Epidermal melanocyte (primary cell): ENCODE measurements around the gene CNEP1R1.
"Not testable (repeated sequence)": the region's sequence is repeated elsewhere in the genome, so short reads cannot be mapped to it uniquely, and the experiment has no call there.

ENCODE experiments used
- DNase-seq: peaks from one replicate; pipeline ENCODE4 v3.0.0; 2011; ENCODE audit warnings: low spot score; ENCODE audit not compliant: insufficient read length

CNEP1R1 gene, protein sequence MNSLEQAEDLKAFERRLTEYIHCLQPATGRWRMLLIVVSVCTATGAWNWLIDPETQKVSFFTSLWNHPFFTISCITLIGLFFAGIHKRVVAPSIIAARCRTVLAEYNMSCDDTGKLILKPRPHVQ

DNA sequence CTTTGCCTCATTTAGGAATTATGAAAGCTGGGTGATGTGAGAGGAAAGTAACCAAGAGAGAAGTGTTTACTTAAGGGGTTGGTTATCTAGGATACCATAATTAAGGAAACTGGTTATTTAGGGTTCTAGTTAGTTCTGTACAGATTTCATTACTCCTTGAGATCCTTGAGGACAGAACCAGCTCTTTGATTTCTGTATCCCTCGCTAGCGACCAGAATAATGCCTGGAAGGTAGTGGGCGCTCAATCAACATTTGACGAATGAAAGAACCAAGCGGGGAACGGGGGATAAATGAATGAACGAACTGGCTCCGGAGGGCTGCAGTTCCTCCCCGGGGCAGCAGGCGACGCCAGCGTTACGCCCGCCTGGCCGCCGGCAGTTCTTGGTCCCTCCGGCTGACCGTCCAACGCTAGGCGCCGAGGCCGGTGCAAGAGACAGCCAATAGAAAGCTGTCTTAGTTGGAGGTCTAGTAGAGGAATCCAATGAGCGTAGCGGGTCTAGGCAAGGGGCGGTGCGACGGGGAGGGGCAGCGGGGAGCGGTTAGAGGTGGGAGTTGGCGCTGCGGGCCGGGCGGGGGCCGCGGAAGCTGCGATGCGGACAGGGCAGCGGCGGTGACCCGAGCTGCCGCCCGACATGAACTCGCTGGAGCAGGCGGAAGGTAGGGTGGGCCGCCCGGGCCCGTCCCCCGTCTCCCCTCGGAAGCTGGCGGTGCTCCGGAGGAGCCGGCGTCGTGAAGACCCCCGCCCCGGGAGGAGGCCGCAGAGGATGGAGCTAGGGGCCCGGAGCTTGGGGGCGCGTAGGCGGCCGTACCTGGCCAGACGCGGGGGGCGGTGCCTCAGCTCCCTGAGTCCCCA lies at the start of gene CNEP1R1:
Gene CNEP1R1, plus strand, starts transcription at position 542 of the 853 bp plus-strand sequence. Its CDS starts 91 bp downstream, at position 633.
- DNase-seq: peak; percentile 88

GRCh38 chr16:49977427-49977826 lies 47.6 kb upstream of the CNEP1R1 start:
- no peak for DNase-seq

- no peak for DNase-seq
Observed at GRCh38 chr16:49978569-49979326, 46.3 kb upstream of the CNEP1R1 start.

DNA sequence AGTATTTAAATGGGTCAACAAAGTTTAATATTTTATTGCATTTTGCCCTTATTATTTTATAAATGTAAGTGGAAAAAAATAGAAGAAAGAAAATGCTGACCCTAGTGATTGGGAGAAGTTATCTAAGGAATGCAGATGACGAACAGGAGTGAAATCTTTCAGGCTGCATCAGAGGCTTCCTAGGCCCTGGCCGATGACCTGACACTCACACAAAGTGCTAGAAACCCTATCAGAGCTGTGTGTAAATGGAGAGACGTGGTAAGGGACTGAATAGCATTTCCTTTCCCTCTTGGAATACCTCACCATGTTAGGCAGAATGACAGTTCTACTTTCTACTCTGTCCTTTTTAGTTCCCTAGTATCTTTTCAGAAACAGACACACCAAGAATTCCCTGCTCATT lies 44.9 kb upstream of the CNEP1R1 start:
- DNase-seq: no peak

DNA sequence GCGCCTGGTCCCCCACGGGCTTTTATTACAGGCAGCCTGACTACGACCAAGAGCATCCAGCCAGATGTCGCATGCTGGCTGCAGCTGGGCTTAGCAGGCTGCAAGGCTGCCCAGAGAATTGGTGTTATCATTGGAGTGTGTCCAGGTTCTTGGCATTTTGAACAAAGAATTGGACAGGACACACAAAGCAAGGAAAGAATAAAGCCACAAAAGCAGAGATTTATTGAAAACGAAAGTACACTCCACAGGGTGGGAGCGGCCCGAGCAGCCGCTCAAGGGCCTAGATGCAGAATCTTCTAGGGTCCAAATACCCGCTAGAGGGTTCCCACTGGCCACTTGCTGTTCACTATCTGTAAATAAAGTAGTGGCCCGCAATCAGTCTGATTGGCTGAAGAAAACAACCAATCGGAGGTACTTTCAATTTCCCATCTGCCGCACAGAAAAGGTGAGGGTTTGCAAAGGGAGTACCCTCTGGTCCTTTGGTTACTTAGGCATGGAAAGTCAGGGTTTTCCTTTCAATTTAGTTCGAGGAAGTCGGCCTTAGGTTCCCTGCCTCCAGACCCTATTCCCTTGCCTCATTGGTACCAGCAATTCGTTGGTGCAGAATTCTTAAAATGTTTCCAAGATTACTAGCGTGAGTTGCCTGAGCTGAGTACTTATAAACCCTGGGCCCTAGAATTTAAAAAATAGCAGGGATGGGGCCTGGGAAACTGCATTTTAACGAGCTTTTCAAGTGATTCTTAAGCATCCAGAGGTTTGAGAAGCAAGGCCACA lies 38.5 kb upstream of the CNEP1R1 start:
- no peak for DNase-seq

- DNase-seq: no peak
Observed at GRCh38 chr16:49987381-49987780, 37.6 kb upstream of the CNEP1R1 start.

- DNase-seq: no peak
Observed at GRCh38 chr16:49992825-49993224, 32.2 kb upstream of the CNEP1R1 start.

GRCh38 chr16:49993579-49993978 lies 31.4 kb upstream of the CNEP1R1 start:
- no peak for DNase-seq

- DNase-seq: no peak
Observed at GRCh38 chr16:49994006-49994405, 31.0 kb upstream of the CNEP1R1 start.

DNA sequence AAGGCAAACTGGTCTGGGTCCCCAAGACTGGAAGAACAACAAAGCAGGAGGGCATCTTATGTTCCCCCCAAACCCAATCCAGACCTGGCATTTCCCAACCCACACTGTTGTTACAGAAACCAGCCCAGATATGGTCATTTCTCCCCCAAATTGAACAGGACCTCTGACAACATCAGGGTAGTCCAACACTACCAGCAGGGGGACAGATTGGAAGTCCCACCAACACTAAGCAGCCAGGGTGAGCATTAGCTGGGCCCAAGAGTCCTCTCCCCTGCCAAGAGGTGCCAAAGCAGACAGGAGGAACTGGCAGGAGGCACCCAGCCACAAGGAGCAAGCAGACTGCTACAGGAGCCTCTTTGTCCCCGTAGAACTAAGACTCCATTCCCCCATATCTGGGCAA lies 29.3 kb upstream of the CNEP1R1 start:
- DNase-seq: no peak

- no peak for DNase-seq
Observed at GRCh38 chr16:49997721-49998251, 27.2 kb upstream of the CNEP1R1 start.

GRCh38 chr16:49998991-49999390 lies 26.0 kb upstream of the CNEP1R1 start:
- no peak for DNase-seq

- no peak for DNase-seq
Observed at GRCh38 chr16:50001144-50001543, 23.9 kb upstream of the CNEP1R1 start.

DNA sequence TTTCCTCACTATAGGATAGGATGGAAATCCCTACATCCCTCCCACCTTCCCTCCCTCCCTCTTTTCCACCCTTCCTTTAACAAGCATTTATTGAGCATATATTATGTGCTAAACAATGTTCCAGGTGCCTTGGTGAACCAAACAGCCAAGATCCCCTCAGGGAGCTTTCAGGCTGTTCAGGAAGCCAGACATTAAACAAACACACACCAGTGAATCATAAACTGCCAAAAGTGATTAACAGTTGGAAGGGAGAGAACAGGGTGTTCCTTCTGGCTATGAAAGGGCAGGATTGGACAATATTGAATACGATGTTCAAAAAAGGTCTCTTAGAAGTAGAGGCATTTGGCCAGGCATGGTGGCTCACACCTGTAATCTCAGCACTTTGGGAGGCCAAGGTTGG lies 22.8 kb upstream of the CNEP1R1 start:
- DNase-seq: no peak

DNA sequence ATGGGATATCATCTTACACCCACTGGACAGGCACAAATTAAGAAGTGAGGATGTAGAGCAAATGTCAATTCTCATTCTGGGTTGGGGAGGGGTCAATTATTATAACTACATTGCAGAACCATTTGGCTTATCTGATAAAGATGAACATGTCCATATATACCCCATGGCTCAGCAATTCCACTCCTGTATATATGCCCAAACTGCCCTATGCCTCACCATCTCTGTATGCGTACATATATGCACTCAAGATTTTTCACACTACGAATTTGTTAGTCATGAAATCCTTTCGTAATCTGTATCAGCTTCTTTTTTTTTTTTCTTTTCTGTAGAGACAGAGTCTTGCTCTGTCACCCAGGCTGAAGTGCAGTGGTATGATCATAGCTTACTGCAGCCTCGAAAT lies 20.8 kb upstream of the CNEP1R1 start:
- DNase-seq: no peak

DNA sequence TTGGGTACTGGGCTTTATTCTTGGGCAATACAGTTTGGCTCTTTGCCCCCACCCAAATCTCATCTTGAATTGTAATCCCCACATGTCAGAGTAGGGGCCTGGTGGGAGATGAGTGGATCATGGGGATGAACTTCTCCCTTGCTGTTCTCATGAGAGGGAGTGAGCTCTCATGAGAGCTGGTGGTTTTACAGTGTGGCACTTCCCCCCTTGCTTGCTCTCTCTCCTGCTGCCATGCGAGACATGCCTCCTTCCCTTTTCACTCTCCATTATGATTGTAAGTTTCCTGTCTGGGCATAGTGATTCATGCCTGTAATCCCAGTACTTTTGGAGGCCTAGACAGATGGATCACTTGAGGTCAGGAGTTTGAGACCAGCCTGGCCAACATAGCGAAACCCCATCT lies 18.1 kb upstream of the CNEP1R1 start:
- DNase-seq: no peak

- DNase-seq: no peak
Observed at GRCh38 chr16:50007744-50008143, 17.3 kb upstream of the CNEP1R1 start.

GRCh38 chr16:50010212-50010611 lies 14.8 kb upstream of the CNEP1R1 start:
- DNase-seq: no peak

DNA sequence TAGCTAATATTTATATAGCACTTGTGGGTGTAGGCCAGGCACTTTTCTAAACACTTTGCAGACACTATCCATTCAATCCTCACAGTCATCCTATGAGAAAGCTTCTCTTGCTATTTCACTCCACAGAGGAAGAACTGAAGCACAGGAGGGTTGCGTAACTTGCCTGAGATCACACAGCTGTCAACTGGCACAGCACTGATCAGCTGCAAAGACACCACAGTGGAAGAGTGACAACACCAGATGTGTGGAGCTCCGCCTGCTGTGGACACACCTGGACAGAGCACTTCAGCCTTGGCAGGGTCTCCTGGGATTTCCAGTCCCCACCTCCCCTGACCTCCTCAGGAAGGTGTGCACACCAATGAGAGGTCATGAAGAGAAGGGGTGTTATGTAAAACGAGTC lies 13.3 kb upstream of the CNEP1R1 start:
- no peak for DNase-seq

- no peak for DNase-seq
Observed at GRCh38 chr16:50012182-50012581, 12.8 kb upstream of the CNEP1R1 start.

GRCh38 chr16:50014211-50014610 lies 10.8 kb upstream of the CNEP1R1 start:
- not testable (repeated sequence) for DNase-seq
